NB4 (cell line): Measurements from ENCODE around the gene CNTN4.

Experiments
- CTCF ChIP-seq: IDR thresholded peaks from one replicate; pipeline ENCODE4 v1.5.1; 2012; ENCODE audit warnings: low read depth, low read length
- MAX ChIP-seq: IDR thresholded peaks from 2 replicates; pipeline ENCODE4 v1.6.1; 2011; ENCODE audit warnings: low read depth, low read length
- MYC ChIP-seq: IDR thresholded peaks from 2 replicates; pipeline ENCODE4 v1.6.1; 2011; ENCODE audit warnings: low read depth, low read length
- POLR2A ChIP-seq: IDR thresholded peaks from 2 replicates; pipeline ENCODE4 v1.6.1; 2011; ENCODE audit warnings: mild to moderate bottlenecking; ENCODE audit not compliant: insufficient read length; ENCODE audit errors: extremely low read depth

GRCh38 chr3:2947536-2947935 lies 848.9 kb downstream of the CNTN4 start:
- TF ChIP-seq POLR2A (no peak), CTCF (no peak), MAX (no peak), MYC (no peak)
